Measurements from ENCODE around the gene KIF3C. TPM values are rescaled to one million over a fixed set of nuclear protein-coding genes. Genes with fewer than 3 reads are reported as not detected.

Gene KIF3C
- total RNA-seq, 2 donors from 2014 or later: 42.9 to 51.4 TPM

- peaks cover 6% of the 10 kb centered on the region for H3K4me1 Mint-ChIP-seq
- H3K36me3 Mint-ChIP-seq (ENCODE audit: low read depth): no peaks in the 10 kb centered on the region
- TF ChIP-seq CTCF (conservative IDR thresholded peaks at IDR 0.05): no peak
- Histone ChIP-seq H3K27ac (ENCODE audit: low read depth, low read length) (no peak overlapping the region), H3K4me3 (ENCODE audit: low read length) (no peak overlapping the region), H3K4me1 (ENCODE audit: control insufficient read depth, insufficient read depth, low read length) (no peaks in the 10 kb centered on the region), H3K36me3 (ENCODE audit: control insufficient read depth, insufficient read depth, low read length) (no peaks in the 10 kb centered on the region), H3K9me3 (ENCODE audit: control insufficient read depth, low read length) (no peaks in the 10 kb centered on the region), H3K27me3 (ENCODE audit: control insufficient read depth, insufficient read depth, low read length, poor library complexity, severe bottlenecking) (no peaks in the 10 kb centered on the region), H3K9ac (ENCODE audit: extremely low read depth, low read length, poor library complexity, severe bottlenecking) (no peak overlapping the region)
- H3K4me3 Mint-ChIP-seq: no peak overlapping the region
- H3K27ac Mint-ChIP-seq: no peak overlapping the region
- 85 to 92% methylated on average over 4 to 5 of the region's 5 CpGs for WGBS, 2 experiments (ENCODE audit: insufficient coverage in 1 of 2, insufficient read length in 1 of 2)
- H3K27me3 Mint-ChIP-seq (ENCODE audit: insufficient read depth): peaks cover 2% of the 10 kb centered on the region
- no peaks in the 10 kb centered on the region for H3K9me3 Mint-ChIP-seq
- no peak for DNase-seq
Observed at GRCh38 chr2:25891672-25892071, 90.6 kb downstream of the KIF3C start.

DNA sequence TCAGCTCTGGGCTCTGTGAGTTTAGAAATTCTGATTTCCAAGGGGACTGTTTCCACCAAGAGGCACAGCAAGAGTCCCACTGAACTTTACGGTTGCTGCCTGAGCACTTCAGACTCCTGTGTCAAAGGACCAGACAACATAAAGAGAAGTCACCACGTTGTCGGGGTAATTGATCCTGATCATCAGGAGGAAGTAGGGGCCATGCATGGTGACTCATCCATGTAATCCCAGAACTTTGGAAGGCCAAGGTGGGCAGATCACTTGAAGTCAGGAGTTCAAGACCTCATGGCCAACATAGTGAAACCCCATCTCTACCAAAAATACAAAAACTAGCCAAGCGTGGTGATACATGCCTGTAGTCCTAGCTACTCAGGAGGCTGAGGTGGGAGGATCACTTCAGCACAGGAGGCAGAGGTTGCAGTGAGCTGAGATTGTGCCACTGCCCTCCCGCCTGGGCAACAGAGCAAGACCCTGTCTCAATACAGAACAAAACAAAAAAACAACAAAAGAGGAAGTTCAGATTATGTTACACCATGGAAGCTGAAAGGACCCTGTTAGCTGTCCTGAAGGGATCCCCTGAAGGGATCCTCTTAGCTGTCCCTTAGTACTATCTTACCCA, 94.6 kb downstream of the KIF3C start:
- Histone ChIP-seq H3K27ac (ENCODE audit: low read depth, low read length) (no peak overlapping the region), H3K4me3 (ENCODE audit: low read length) (no peak overlapping the region), H3K36me3 (ENCODE audit: control insufficient read depth, insufficient read depth, low read length) (no peaks in the 10 kb centered on the region), H3K9me3 (ENCODE audit: control insufficient read depth, low read length) (no peaks in the 10 kb centered on the region), H3K4me1 (ENCODE audit: control insufficient read depth, insufficient read depth, low read length) (no peaks in the 10 kb centered on the region), H3K27me3 (ENCODE audit: control insufficient read depth, insufficient read depth, low read length, poor library complexity, severe bottlenecking) (no peaks in the 10 kb centered on the region), H3K9ac (ENCODE audit: extremely low read depth, low read length, poor library complexity, severe bottlenecking) (no peak overlapping the region)
- H3K27ac Mint-ChIP-seq: no peak overlapping the region
- no peak overlapping the region for H3K4me3 Mint-ChIP-seq
- H3K9me3 Mint-ChIP-seq: no peaks in the 10 kb centered on the region
- WGBS, 2 experiments (ENCODE audit: insufficient coverage in 1 of 2, insufficient read length in 1 of 2): 88 to 89% methylated on average over 5 of the region's 5 CpGs
- peaks cover 12% of the 10 kb centered on the region for H3K27me3 Mint-ChIP-seq (ENCODE audit: insufficient read depth)
- no peak for TF ChIP-seq CTCF (conservative IDR thresholded peaks at IDR 0.05)
- no peaks in the 10 kb centered on the region for H3K4me1 Mint-ChIP-seq
- H3K36me3 Mint-ChIP-seq (ENCODE audit: low read depth): no peaks in the 10 kb centered on the region
- no peak for DNase-seq

DNA sequence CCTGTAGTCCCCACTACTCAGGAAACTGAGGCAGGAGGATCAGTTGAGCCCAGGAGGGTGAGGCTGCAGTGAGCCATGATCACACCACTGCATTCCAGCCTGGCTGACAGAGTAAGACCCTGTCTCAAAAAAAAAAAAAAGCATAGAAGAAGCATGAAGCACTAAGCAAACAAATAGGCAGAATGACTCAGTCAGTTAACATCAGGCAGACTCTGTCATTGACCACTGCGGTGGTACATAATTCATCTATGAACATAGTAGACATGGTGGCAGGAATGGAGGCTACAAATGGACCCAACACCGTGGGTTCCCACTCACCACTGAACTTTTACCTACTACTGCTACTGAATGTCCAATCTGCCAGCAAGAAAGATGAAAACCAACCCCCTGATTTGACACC, 96.4 kb downstream of the KIF3C start:
- Mint-ChIP-seq H3K4me1 (no peaks in the 10 kb centered on the region), H3K36me3 (ENCODE audit: low read depth) (no peaks in the 10 kb centered on the region), H3K4me3 (no peak overlapping the region), H3K27me3 (ENCODE audit: insufficient read depth) (peaks cover 22% of the 10 kb centered on the region), H3K27ac (no peak overlapping the region), H3K9me3 (no peaks in the 10 kb centered on the region)
- no peak overlapping the region for H3K27ac ChIP-seq (ENCODE audit: low read depth, low read length)
- H3K27me3 ChIP-seq (ENCODE audit: control insufficient read depth, insufficient read depth, low read length, poor library complexity, severe bottlenecking): peaks cover 4% of the 10 kb centered on the region
- H3K36me3 ChIP-seq (ENCODE audit: control insufficient read depth, insufficient read depth, low read length): no peaks in the 10 kb centered on the region
- no peak overlapping the region for H3K4me3 ChIP-seq (ENCODE audit: low read length)
- DNase-seq: no peak
- WGBS, 2 experiments (ENCODE audit: insufficient coverage in 1 of 2, insufficient read length in 1 of 2): 91 to 100% methylated on average over 1 to 2 of the region's 2 CpGs
- no peak overlapping the region for H3K9ac ChIP-seq (ENCODE audit: extremely low read depth, low read length, poor library complexity, severe bottlenecking)
- no peak for TF ChIP-seq CTCF (conservative IDR thresholded peaks at IDR 0.05)
- no peaks in the 10 kb centered on the region for H3K4me1 ChIP-seq (ENCODE audit: control insufficient read depth, insufficient read depth, low read length)
- no peaks in the 10 kb centered on the region for H3K9me3 ChIP-seq (ENCODE audit: control insufficient read depth, low read length)
